Activated CD4-positive, CD25-positive, alpha-beta regulatory T cell treated with anti-CD3 and anti-CD28 coated beads, Interleukin-2, amount 50 U/mL, for 16 hours (primary cell): Measurements from ENCODE around the gene RCCD1.

Experiments used
- DNase-seq: peaks from one replicate; pipeline ENCODE4 v3.0.0-alpha.2; 2020; ENCODE audit warnings: low read depth, low spot score

RCCD1 gene

DNA sequence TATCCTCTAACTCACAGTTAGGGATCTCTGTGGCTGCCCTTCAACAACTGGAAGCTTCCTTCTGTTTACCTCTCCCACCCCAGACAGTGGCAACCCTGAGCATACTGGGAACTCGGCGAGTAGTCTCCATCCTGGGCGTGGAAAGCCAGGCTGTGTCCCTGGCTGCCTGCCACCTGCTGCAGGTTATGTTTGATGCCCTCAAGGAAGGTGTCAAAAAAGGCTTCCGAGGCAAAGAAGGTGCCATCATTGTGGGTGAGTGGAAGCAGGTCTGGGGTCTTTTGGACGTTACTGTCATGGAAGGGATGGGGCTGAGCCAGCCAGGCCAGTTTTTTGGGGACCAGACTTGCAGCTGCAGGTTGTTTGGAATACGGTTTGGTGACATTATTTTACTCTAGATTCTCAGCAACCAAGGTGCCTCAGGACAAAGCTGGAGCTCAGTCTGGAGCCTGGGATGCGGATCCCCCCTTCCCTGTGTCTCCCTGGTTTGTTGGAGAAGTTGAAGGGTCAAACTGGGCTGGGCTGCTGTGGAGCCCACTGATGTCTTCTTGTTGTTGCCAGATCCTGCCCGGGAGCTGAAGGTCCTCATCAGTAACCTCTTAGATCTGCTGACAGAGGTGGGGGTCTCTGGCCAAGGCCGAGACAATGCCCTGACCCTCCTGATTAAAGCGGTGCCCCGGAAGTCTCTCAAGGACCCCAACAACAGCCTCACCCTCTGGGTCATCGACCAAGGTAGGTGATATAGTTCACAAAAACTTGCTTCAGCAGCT is 12.1 kb upstream of the RCCD1 start:
- no peak for DNase-seq

DNA sequence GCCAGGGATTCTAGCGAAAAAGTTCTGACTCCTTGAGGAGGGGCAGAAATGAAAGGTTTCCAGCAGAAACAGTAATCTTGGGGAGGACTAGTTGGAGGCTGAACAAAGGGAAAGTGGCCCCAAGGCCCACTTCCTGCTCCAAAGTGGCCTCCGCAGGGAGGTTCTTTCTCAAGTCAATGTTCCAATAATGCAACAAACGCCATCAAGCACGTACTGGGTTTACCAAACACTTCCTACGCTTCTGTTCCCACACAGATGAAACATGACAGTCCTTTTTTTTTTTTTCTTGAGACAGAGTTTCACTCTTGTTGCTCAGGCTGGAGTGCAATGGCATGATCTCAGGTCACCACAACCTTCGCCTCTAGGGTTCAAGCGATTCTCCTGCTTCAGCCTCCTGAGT is 9.6 kb upstream of the RCCD1 start:
- DNase-seq: no peak

DNA sequence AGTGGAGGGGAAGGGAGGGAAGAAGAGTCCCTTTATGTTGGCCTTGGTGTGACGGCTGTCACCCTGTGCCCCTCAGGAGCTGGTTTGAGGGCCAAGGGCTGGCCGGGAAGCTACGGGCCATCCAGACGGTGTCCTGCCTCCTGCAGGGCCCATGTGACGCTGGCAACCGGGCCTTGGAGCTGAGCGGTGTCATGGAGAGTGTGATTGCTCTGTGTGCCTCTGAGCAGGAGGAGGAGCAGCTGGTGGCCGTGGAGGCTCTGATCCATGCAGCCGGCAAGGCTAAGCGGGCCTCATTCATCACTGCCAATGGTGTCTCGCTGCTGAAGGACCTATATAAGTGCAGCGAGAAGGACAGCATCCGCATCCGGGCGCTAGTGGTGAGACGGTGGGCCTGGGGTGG is 8.1 kb upstream of the RCCD1 start:
- DNase-seq: no peak

DNA sequence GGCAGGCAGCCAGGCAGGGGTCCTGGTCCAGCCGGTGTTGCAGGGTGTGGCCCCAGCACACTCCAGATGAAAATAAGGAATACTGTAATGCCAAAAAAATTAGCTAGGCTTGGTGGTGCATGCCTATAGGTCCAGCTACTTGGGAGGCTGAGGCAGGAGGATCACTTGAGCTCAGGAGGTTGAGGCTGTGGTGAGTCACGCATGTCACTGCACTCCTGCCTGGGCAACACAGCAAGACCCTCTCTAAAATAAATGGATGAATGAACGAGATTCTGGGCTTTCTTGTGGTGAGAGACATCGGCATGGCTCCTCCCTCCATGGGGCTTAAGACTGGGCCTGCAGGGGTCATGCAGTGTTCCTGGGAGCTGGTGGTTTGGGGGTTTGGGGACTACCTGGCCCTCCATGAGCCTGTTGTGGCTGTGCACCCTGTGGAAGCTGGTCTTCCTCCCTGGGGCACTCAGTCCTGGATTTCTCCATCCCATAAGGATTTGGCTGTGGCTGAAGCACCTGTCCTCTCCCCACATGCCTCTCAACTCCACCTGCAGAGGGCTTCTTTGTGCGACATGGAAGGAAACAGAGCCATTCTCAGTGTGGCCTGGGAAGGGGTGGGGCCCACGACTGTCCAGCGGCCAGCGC is 7.6 kb upstream of the RCCD1 start:
- DNase-seq: no peak

DNA sequence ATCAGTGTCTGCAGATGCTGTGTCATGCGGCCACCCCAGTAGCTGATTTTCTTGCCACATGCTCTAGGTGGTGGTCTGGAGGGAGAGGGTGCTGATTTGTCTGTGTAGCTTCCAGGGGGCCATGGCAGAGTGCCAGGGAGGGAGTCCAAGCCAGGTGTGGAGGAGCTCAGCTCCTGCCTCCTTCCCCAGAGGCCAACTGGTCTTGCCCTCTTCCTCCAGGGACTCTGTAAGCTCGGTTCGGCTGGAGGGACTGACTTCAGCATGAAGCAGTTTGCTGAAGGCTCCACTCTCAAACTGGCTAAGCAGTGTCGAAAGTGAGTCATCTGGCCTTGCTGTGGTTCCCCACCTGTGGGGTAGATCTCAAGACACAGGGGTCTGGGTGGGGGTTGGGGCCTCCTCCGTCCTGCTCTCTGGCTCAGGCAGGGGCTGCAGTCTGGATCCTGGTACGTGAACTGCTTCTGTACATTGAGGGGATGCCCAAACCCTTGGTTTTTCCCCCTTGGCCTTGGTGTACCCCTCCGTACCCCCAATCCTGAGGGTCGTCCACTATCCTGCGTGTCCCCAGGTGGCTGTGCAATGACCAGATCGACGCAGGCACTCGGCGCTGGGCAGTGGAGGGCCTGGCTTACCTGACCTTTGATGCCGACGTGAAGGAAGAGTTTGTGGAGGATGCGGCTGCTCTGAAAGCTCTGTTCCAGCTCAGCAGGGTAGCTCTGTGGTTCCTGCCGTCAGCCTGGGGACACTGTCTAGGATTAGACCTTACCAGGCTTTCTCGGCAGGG is 6.9 kb upstream of the RCCD1 start:
- DNase-seq: no peak

DNA sequence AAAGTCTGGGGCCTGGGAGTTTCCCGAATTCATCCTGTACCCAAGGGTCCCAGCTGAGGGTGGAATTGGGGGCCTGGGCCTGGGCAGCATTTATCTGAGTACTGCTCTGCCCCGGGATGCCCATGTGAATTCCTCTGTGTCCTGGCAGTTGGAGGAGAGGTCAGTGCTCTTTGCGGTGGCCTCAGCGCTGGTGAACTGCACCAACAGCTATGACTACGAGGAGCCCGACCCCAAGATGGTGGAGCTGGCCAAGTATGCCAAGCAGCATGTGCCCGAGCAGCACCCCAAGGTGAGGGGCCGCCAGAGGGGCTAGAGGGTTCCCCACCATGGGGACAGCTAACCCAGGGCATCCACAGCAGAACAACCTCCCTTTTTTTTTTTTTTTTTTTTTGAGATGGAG is 6.2 kb upstream of the RCCD1 start:
- no peak for DNase-seq

DNA sequence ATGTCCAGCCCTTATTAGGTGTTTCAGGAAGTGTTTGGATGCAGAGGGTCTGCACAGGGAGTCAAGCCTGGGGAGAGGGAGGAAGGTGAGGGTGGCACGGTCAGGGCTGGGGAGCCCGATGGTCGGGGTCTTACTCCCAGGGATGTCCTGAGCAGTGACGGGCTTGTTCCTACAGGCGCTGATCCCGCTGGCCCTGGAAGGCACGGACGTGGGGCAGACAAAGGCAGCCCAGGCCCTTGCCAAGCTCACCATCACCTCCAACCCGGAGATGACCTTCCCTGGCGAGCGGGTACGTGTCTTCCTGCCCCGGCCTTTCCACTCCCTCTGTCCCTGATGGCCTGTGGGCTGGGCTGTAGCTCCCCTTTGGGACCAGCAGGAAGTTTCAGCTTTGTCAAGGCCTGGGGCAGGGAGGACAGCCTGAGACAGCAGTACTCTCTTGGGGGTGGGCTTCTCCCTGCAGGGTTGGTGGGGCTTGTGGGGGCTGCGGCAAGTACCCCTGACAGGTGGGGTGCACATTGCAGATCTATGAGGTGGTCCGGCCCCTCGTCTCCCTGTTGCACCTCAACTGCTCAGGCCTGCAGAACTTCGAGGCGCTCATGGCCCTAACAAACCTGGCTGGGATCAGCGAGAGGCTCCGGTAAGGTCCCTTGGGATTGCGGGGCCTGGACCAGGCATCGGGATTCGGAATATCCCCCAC is 4.6 kb upstream of the RCCD1 start:
- no peak for DNase-seq

DNA sequence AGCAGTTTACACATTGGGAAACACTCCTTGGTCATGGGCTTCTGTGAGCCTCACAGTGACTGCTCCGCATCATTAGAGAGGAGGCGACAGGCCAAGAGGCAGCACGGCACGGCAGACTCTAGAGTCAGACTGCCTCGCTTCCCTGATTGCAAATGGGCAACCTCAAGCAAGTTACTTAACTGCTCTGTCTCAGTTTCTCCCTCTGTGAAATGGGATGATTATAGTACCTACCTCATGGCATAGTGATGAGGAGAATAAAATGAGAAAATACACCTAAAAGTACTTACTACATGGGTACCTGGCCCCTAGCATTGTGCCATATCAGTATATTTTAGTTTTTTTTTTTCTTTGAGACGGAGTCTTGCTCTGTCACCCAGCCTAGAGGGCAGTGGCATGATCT is 4.0 kb upstream of the RCCD1 start:
- DNase-seq: no peak

DNA sequence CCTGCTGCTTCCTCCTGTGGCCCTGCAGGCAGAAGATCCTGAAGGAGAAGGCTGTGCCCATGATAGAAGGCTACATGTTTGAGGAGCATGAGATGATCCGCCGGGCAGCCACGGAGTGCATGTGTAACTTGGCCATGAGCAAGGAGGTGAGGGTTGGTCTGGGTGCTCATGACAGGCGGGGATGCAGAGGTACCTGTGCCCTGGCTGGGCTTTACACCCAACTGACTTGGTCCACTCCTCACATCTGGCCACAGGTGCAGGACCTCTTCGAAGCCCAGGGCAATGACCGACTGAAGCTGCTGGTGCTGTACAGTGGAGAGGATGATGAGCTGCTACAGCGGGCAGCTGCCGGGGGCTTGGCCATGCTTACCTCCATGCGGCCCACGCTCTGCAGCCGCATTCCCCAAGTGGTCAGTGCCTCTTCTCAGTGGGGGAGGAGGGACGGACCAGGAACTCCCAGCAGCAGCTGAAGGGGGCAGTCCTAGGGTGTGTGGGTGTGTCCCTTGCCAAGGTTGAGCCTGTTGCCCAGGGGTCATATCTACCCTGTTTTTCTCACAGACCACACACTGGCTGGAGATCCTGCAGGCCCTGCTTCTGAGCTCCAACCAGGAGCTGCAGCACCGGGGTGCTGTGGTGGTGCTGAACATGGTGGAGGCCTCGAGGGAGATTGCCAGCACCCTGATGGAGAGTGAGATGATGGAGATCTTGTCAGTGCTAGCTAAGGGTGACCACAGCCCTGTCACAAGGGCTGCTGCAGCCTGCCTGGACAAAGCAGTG is 1.6 kb upstream of the RCCD1 start:
- DNase-seq: no peak

DNA sequence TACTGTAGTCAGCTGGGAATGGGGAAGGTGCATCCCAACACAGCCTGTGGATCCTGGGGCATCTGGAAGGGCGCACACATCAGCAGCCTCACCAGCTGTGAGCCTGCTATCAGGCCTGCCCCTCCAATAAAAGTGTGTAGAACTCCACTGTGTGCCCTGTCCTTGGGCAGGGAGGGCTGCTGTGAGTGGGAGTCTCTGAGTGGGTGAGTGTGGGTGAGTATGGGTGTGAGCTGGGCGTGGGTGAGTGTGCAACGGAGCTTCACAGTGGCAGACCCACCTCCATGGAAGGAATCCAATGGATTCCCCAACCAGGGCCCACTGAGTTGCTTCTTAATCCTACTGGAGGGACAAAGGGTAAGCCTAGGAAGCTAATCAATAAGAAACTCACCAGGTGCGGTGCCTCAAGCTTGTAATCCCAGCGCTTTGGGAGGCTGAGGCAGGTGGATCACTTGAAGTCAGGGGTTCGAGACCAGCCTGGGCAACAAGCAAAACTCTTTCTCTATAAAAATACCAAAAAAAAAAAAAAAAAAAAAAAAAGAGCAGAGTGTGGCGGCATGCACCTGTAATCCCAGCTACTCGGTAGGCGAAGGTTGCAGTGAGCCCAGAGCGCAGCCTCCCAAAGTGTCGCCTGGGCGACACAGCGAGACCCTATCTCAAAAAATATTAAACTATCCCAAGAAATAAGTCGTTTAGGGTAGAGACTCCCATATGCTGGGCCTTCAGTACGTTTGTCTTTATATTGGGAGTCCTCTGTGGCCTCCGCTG is 555 bp upstream of the RCCD1 start:
- no peak for DNase-seq

DNA sequence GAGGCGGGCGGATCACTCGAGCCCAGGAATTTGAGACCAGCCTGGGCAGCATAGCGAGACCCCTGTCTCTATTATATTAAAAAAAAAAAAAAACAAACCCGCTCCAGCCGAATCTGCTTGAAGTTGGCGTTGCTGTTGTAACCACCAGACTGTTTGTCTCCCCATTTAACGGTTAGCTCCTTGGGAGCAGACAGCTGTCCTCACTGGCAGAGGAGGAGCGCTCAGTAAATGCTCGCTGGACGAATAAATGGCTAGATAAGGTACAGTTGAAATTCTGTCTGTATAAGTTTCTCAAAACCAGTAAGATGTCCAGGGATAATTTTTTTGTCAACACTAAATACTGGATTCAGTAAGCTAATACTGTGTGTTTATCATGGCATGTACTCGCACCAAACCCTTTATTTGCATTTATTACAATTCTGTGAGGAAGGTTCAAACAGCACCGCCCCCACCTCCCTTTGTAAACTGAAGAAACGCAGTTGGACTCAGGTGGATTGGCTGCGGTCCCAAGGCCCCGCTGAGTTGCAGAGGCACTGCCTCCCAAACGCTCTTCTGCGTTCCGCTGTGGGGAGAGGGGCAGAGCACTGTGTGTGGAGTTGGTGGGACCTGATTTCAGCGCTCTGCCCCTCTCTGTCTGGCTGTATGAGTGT is 1.1 kb downstream of the RCCD1 start:
- no peak for DNase-seq

DNA sequence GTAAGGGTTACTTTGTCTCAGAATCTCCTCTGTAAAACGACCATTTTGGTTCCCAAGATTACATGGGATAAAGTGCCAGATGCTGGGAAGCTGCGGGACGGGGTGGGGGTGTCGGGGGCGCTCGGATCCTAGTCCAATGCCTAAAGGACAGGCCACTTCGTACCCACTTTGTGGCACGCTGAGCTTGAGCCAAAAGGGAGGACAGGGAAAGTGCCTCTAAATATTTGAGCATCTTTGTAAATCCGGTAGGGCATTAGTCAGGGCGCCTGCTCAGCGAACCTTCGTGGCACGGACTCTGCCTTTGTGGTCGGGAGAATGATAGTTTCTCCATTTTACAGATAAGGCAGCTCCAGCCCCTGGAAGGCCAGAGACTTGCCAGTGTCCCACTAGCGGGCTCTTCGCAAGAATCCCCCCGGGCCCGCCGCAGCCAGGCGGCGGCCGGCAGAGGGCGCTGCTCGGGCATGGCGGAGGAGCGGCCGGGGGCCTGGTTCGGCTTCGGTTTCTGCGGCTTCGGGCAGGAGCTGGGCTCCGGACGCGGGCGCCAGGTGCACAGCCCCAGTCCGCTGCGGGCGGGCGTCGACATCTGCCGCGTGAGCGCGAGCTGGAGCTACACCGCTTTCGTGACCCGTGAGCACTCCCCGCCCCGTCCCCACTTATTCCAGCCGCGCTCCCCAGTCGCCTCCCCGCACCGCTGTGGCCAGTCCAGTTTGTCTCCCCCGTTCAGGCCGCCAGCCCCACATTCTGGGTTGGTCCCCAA is 1.8 kb downstream of the RCCD1 start:
- peak; percentile 24 for DNase-seq

DNA sequence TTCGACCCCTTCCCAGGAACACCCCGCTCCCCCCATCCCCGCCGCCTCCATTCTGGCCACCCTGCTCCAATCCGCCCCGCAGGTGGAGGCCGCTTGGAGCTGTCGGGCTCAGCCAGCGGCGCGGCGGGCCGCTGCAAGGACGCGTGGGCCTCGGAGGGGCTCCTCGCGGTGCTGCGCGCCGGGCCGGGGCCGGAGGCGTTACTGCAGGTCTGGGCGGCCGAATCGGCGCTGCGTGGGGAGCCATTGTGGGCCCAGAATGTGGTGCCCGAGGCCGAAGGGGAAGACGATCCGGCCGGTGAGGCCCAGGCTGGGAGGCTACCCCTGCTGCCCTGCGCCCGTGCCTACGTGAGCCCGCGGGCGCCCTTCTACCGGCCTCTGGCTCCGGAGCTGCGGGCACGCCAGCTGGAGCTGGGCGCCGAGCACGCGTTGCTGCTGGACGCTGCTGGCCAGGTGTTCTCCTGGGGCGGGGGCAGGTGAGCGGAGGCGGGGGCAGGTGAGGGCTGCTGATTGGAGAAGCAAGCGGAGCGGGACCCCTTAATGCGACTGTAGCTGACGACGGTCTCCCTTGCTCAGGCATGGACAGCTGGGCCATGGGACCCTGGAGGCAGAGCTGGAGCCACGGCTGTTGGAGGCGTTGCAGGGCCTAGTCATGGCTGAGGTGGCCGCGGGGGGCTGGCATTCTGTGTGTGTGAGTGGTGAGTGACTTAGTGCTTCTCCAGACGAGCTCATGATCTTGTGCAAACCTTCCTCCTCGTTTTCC is 2.5 kb downstream of the RCCD1 start:
- DNase-seq: no peak

DNA sequence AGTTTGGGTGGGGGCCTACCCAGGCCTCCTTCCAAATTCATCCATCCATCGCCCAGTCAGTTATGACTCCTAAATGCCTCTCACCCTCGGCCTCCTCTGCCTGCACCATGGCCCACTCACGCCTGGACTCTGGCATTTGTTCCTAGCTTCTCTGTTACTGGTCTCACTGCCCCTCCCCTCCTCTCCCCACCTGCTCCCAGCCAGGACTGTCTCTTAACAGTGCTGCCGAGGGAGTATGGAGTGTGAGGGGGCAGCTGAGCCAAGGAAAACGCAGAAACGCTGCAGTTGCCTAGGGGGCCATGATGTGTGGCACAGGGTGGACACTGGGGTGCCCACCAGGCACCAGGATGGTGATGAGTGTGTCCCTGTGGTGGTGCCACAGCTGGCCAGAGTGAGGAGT is 3.1 kb downstream of the RCCD1 start:
- DNase-seq: no peak

DNA sequence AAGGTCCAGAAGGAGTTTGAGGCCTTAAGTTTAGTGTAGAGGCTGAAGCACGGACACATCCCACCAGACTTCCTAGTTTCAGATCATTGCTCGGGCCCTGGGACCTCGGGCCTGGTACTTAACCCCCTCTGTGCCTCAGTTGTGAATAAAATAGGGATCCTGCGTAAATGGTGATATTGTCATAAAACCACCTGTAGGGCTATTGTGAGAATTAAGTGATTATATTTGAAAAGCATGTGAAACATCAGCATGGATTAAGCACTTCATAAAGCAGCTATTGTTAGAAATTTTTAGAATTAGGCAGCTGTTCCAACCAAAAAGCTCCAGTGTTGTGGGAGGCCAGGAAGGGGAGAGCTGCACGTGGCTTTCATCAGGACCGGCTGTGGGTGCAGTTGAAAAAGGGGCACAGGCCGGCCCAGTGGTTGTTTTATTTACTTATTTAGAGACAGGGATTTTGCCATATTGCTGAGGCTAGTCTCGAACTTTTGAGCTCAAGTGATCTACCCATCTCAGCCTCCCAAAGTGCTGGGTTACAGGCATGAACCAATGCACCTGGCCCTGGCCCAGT is 4.4 kb downstream of the RCCD1 start:
- DNase-seq: no peak

DNA sequence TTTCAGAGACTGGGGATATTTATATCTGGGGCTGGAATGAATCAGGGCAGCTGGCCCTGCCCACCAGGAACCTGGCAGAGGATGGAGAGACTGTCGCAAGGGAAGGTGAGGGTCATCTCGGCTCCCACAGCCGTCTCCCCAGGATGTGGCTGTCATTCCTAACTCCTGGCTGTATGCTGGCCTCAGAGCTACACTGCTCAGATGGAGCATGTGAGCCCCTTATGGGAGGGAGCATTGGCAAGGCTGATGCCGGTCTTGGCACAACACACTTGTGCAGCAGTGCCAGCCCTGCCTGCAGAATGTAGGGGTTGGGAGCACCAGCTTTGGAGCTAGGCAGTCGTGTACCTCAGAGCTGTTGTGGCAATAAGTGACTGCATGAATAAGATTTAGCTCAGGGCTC is 5.2 kb downstream of the RCCD1 start:
- no peak for DNase-seq

DNA sequence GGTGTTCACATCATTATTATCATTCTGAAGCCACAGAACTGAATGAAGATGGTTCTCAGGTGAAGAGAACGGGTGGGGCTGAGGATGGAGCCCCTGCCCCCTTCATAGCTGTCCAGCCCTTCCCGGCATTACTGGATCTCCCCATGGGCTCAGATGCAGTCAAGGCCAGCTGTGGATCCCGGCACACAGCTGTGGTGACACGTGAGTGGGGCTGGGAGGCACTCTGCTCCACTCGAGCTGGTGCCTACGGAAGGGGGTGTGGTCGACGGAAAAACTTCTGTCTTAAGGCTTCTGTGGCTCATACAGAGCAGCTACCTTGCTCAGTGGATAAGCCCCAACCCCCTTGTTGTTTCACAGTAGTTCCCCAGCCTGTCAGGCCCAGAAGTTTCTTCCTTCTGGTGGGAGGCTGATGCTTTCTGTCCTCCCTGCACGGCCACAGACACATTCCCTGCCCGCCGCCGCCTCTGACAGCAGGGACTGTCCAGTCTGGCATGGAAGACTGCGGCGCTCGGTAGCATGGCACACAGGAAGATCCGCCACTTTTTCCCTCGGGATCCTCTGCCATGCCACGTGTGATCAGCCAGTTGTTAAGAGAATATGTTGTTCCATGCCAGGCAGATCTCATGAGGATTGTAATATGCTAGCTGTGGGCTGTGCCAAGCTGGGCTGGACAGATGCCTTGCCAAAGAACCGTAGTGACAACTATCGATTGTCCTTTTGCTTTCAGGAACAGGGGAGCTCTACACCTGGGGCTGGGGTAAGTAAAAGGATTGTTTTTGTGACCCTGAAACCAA is 5.8 kb downstream of the RCCD1 start:
- no peak for DNase-seq

DNA sequence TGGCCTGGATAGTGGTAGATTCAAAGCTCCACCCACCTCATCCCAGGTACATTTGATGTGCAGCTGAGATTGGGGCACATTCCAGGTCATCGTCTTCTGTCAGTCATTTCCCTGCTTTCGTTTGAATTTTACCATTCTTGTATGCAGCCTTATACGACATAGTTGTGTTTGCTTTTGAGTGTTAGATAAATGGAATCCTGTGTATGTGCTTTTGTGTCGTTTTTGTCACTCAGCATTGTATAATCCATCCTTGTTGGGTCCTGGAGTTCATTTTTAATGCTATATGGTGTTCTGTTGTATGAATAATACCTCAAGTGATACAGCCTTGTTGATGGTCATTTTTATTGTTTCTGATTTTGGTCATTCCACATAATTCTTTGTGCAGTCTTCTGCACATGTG is 7.3 kb downstream of the RCCD1 start:
- no peak for DNase-seq
